CD4-positive, alpha-beta T cell treated with Interleukin-4 for 4 hours (primary cell): ENCODE data around the gene PDE5A.
A peak's percentile ranks its signal among the peaks of the same experiment; 100 is the strongest.

Source experiments
- DNase-seq: peaks from one replicate; pipeline ENCODE4 v3.0.0-alpha.2; 2020

Gene PDE5A

GRCh38 chr4:119579823-119580222, 48.8 kb downstream of the PDE5A start:
- no peak for DNase-seq

GRCh38 chr4:119570401-119570800, 58.2 kb downstream of the PDE5A start:
- DNase-seq: no peak

- DNase-seq: no peak
These were observed 64.5 kb downstream of the PDE5A start for GRCh38 chr4:119564106-119564505.

- DNase-seq: peak; percentile 6
These were observed 69.5 kb downstream of the PDE5A start for GRCh38 chr4:119559044-119559647.

- no peak for DNase-seq
These were observed 77.6 kb downstream of the PDE5A start for GRCh38 chr4:119550857-119551532.

- no peak for DNase-seq
These were observed 79.0 kb downstream of the PDE5A start for GRCh38 chr4:119549639-119550038.

- no peak for DNase-seq
These were observed 84.8 kb downstream of the PDE5A start for GRCh38 chr4:119543779-119544178.

- no peak for DNase-seq
These were observed 85.4 kb downstream of the PDE5A start for GRCh38 chr4:119543187-119543586.

- no peak for DNase-seq
These were observed 88.4 kb downstream of the PDE5A start for GRCh38 chr4:119540249-119540648.

- DNase-seq: no peak
These were observed 91.0 kb downstream of the PDE5A start for GRCh38 chr4:119537586-119537985.

- DNase-seq: no peak
These were observed 91.8 kb downstream of the PDE5A start for GRCh38 chr4:119536572-119537528.

- no peak for DNase-seq
These were observed 96.3 kb downstream of the PDE5A start for GRCh38 chr4:119532319-119532718.

GRCh38 chr4:119529788-119530187, 98.8 kb downstream of the PDE5A start:
- no peak for DNase-seq

- no peak for DNase-seq
These were observed 101.6 kb downstream of the PDE5A start for GRCh38 chr4:119526786-119527550.

- no peak for DNase-seq
These were observed 102.6 kb downstream of the PDE5A start for GRCh38 chr4:119525771-119526712.

- DNase-seq: no peak
These were observed 103.4 kb downstream of the PDE5A start for GRCh38 chr4:119525005-119525749.

- no peak for DNase-seq
These were observed 105.2 kb downstream of the PDE5A start for GRCh38 chr4:119523399-119523798.

- no peak for DNase-seq
These were observed 107.3 kb downstream of the PDE5A start for GRCh38 chr4:119521268-119521667.

GRCh38 chr4:119518915-119519410, 109.6 kb downstream of the PDE5A start:
- DNase-seq: no peak

GRCh38 chr4:119518230-119518892, 110.2 kb downstream of the PDE5A start:
- no peak for DNase-seq
